ENCODE measurements around the gene ZCCHC9.

DNA sequence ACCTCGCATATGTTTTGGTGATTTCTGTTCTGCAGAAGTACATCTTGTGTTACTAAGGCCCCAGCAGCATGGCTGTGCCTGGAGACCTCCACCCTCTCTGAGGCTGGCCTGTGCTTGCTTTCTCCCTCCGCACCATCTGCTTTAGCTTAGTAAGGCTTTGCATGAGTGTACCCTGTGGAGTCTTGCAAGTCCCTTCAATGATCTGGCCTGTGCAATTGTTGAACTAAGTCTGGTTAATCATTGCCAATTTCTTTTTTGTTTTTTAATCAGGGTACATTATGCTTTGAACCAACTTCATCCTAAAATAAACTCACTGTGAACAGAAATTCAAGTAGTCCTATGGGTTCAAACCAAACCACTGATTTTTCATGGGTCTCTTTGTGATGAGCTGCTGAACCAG lies 60.2 kb downstream of the ZCCHC9 start:
- TF ChIP-seq, protein P1, sequence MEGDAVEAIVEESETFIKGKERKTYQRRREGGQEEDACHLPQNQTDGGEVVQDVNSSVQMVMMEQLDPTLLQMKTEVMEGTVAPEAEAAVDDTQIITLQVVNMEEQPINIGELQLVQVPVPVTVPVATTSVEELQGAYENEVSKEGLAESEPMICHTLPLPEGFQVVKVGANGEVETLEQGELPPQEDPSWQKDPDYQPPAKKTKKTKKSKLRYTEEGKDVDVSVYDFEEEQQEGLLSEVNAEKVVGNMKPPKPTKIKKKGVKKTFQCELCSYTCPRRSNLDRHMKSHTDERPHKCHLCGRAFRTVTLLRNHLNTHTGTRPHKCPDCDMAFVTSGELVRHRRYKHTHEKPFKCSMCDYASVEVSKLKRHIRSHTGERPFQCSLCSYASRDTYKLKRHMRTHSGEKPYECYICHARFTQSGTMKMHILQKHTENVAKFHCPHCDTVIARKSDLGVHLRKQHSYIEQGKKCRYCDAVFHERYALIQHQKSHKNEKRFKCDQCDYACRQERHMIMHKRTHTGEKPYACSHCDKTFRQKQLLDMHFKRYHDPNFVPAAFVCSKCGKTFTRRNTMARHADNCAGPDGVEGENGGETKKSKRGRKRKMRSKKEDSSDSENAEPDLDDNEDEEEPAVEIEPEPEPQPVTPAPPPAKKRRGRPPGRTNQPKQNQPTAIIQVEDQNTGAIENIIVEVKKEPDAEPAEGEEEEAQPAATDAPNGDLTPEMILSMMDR (IDR thresholded peaks at IDR 0.05), result no peak
- no peak for TF ChIP-seq POLR2A (IDR thresholded peaks at IDR 0.05)

Data from Peyer's patch (tissue), 4 donors.